Parathyroid adenoma (tissue), 2 donors: ENCODE results near the gene UNC5A.

Experiments
- H2AFZ ChIP-seq: fragments of 300-600 bp; sonication (generic); one replicate; pipeline ENCODE4 v1.7.0; 2017; ENCODE audit warnings: antibody characterized with exemption, mild to moderate bottlenecking
- H3K27ac ChIP-seq: fragments of 300-600 bp; sonication (generic); one replicate; pipeline ENCODE4 v1.7.0; 2017
- H3K27me3 ChIP-seq: fragments of 300-600 bp; sonication (generic); one replicate; pipeline ENCODE4 v1.7.0; 2017; ENCODE audit warnings: low read length; ENCODE audit not compliant: control insufficient read depth, insufficient read depth
- H3K36me3 ChIP-seq: fragments of 300-600 bp; sonication (generic); one replicate; pipeline ENCODE4 v1.7.0; 2017; ENCODE audit warnings: low read length; ENCODE audit not compliant: control insufficient read depth, insufficient read depth
- H3K4me1 ChIP-seq: fragments of 300-600 bp; sonication (generic); one replicate; pipeline ENCODE4 v1.7.0; 2017; ENCODE audit warnings: control low read depth
- H3K4me2 ChIP-seq: fragments of 300-600 bp; sonication (generic); one replicate; pipeline ENCODE4 v1.7.0; 2017; ENCODE audit warnings: low read length
- H3K4me3 ChIP-seq: fragments of 300-600 bp; sonication (generic); one replicate; pipeline ENCODE4 v1.7.0; 2017; ENCODE audit warnings: low read depth, low read length
- H3K79me2 ChIP-seq: fragments of 300-600 bp; sonication (generic); one replicate; pipeline ENCODE4 v1.7.0; 2017; ENCODE audit warnings: control low read depth
- H3K9ac ChIP-seq: fragments of 300-600 bp; sonication (generic); one replicate; pipeline ENCODE4 v1.7.0; 2017; ENCODE audit warnings: mild to moderate bottlenecking
- H3K9me3 ChIP-seq: fragments of 300-600 bp; sonication (generic); one replicate; pipeline ENCODE4 v1.7.0; 2017; ENCODE audit warnings: low read length; ENCODE audit not compliant: control insufficient read depth
- TF ChIP-seq, protein P1 (sequence below): fragments of 300-600 bp; sonication (generic); IDR thresholded peaks from one replicate; pipeline ENCODE4 v1.7.0; 2017; ENCODE audit warnings: antibody characterized with exemption, mild to moderate bottlenecking
- donor health status: primary hyperparathyroidism.

The UNC5A gene

DNA sequence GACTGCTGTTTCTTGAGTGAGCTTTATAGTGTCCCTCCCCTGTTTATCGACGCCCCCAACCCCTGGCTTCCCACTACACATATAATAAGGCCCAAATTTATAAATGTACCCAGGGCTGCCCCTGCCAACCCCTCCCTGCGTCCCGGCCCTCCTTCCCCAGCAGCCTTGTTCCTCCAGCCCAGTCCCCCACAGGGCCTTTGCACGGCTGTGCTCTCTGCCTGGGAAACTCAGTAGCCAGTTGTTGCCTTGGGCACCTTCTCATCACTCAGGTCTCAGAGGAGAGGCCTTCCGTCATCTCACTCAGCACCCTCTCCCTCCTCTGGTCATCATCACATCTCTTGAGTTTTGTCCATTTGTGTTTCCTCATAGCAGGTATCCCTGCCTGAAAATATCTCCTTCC lies 15.8 kb upstream of the UNC5A start:
- H3K9me3 ChIP-seq, result no peaks in the 10 kb centered on the region
- no peaks in the 10 kb centered on the region for H3K27me3 ChIP-seq
- no peaks in the 10 kb centered on the region for H3K4me1 ChIP-seq
- TF ChIP-seq, protein P1, sequence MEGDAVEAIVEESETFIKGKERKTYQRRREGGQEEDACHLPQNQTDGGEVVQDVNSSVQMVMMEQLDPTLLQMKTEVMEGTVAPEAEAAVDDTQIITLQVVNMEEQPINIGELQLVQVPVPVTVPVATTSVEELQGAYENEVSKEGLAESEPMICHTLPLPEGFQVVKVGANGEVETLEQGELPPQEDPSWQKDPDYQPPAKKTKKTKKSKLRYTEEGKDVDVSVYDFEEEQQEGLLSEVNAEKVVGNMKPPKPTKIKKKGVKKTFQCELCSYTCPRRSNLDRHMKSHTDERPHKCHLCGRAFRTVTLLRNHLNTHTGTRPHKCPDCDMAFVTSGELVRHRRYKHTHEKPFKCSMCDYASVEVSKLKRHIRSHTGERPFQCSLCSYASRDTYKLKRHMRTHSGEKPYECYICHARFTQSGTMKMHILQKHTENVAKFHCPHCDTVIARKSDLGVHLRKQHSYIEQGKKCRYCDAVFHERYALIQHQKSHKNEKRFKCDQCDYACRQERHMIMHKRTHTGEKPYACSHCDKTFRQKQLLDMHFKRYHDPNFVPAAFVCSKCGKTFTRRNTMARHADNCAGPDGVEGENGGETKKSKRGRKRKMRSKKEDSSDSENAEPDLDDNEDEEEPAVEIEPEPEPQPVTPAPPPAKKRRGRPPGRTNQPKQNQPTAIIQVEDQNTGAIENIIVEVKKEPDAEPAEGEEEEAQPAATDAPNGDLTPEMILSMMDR, result no peak
- no peak overlapping the region for H3K4me3 ChIP-seq
- no peak overlapping the region for H3K27ac ChIP-seq
- H2AFZ ChIP-seq, result no peak overlapping the region
- H3K4me2 ChIP-seq, result no peak overlapping the region
- no peaks in the 10 kb centered on the region for H3K79me2 ChIP-seq
- H3K36me3 ChIP-seq, result no peaks in the 10 kb centered on the region
- no peak overlapping the region for H3K9ac ChIP-seq

DNA sequence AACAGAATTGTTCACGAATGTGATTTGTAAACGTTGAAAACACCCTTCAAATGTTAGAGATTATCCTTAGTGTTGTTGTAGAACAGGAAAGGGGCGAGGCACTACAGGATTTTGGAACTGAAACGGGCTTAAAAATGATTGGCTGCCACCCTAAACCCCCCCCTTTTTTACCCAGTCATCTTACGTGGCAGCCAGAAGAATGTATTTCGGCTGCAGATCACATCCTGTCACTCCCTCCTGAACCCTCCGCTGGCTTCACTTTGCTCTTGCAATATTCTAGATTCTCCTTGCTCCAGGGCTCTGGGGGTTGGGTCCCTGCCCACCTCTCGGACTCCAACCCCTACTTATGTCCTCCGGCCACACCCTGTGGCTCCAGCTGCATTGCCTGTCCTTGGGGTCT lies 13.9 kb upstream of the UNC5A start:
- H3K79me2 ChIP-seq, result no peaks in the 10 kb centered on the region
- TF ChIP-seq, protein P1, result no peak
- H3K36me3 ChIP-seq, result no peaks in the 10 kb centered on the region
- H3K27me3 ChIP-seq, result no peaks in the 10 kb centered on the region
- no peaks in the 10 kb centered on the region for H3K9me3 ChIP-seq
- no peak overlapping the region for H3K4me3 ChIP-seq
- H3K9ac ChIP-seq, result no peak overlapping the region
- no peak overlapping the region for H3K27ac ChIP-seq
- no peaks in the 10 kb centered on the region for H3K4me1 ChIP-seq
- no peak overlapping the region for H3K4me2 ChIP-seq
- H2AFZ ChIP-seq, result no peak overlapping the region

DNA sequence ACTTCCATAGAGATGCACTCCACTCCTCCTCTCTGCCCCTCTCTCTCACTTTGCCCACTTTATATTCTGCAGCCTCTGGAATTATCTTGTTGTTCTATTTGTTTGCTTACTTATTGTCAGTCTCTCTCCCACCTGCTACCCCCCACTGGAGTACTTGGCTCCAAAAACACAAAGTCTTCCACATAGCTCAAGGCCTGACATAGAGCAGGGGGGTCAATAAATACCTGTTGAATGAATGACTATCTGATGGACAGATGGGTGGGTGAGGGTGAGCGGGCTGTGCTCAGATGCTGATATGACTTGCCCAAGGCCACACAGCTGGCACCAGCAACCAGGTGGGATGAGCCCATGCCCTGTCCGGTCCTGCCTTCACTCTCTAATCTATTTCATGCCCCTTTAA lies 13.4 kb upstream of the UNC5A start:
- H3K36me3 ChIP-seq, result no peaks in the 10 kb centered on the region
- no peak overlapping the region for H2AFZ ChIP-seq
- H3K4me3 ChIP-seq, result no peak overlapping the region
- H3K4me1 ChIP-seq, result no peaks in the 10 kb centered on the region
- H3K27me3 ChIP-seq, result no peaks in the 10 kb centered on the region
- no peak overlapping the region for H3K27ac ChIP-seq
- no peak overlapping the region for H3K9ac ChIP-seq
- H3K4me2 ChIP-seq, result no peak overlapping the region
- TF ChIP-seq, protein P1, result no peak
- H3K9me3 ChIP-seq, result no peaks in the 10 kb centered on the region
- H3K79me2 ChIP-seq, result no peaks in the 10 kb centered on the region

DNA sequence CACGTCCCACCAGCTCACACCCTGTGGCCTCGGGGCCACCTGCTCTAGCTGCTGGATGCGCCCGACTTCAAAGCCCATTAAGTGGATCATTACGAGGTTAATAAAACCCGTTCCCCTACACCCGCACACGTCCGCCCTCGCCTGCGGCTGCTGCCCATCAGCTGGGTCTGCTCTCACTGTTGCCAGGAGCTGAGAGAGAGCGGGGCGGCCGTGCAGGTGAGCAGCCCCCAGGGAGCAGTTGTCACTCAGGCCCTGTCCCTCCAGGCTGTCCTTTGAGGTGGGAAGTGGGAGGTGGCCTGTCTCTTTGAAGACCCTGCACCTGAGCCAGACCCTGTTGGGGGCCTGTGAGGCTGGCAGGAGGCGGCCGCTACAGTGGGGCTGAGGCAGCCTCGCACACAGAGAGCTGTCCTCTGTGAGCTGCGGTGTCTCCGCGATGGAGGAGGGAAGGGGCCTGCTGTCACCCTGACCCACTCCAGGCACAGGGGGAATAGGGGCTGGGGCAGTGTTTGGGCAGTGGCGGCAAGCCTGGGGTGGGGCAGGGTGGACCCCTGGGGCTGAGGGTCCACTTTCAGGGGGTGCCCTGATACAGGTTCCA lies 12.8 kb upstream of the UNC5A start:
- TF ChIP-seq, protein P1, result no peak
- no peak overlapping the region for H3K27ac ChIP-seq
- H3K36me3 ChIP-seq, result no peaks in the 10 kb centered on the region
- H3K9ac ChIP-seq, result no peak overlapping the region
- no peaks in the 10 kb centered on the region for H3K4me1 ChIP-seq
- H2AFZ ChIP-seq, result no peak overlapping the region
- H3K4me2 ChIP-seq, result no peak overlapping the region
- H3K27me3 ChIP-seq, result no peaks in the 10 kb centered on the region
- no peaks in the 10 kb centered on the region for H3K79me2 ChIP-seq
- H3K4me3 ChIP-seq, result no peak overlapping the region
- H3K9me3 ChIP-seq, result no peaks in the 10 kb centered on the region
